Endodermal cell (in vitro differentiated cells): Measurements from ENCODE around the gene EPHB1. TPM values are rescaled to one million over a fixed set of nuclear protein-coding genes. Genes with fewer than 3 reads are reported as not detected.

Experiments
- DNase-seq: peaks from one replicate; pipeline ENCODE4 v3.0.0-alpha.2; 2017
- H3K27ac ChIP-seq: 2 replicates; pipeline ENCODE4 v1.5.1; 2013; ENCODE audit warnings: mild to moderate bottlenecking, low read depth, low read length, moderate library complexity
- H3K27me3 ChIP-seq: 2 replicates; pipeline ENCODE4 v1.6.1; 2013; ENCODE audit warnings: mild to moderate bottlenecking, low read length, moderate library complexity; ENCODE audit not compliant: insufficient read depth, control insufficient read depth, poor library complexity, severe bottlenecking
- H3K36me3 ChIP-seq: 2 replicates; pipeline ENCODE4 v1.7.0; 2013; ENCODE audit warnings: mild to moderate bottlenecking, low read length, moderate library complexity; ENCODE audit not compliant: control insufficient read depth, insufficient read depth
- H3K4me1 ChIP-seq: one replicate; pipeline ENCODE4 v1.7.0; 2013; ENCODE audit warnings: low read length; ENCODE audit not compliant: control insufficient read depth, insufficient read depth
- H3K4me3 ChIP-seq: 2 replicates; pipeline ENCODE4 v1.5.1; 2013; ENCODE audit warnings: mild to moderate bottlenecking, low read length, moderate library complexity
- H3K9ac ChIP-seq: 2 replicates; pipeline ENCODE4 v1.6.1; 2013; ENCODE audit warnings: mild to moderate bottlenecking, low read length, moderate library complexity; ENCODE audit not compliant: poor library complexity, severe bottlenecking; ENCODE audit errors: extremely low read depth
- H3K9me3 ChIP-seq: 2 replicates; pipeline ENCODE4 v1.6.1; 2013; ENCODE audit warnings: mild to moderate bottlenecking, low read length, moderate library complexity; ENCODE audit not compliant: control insufficient read depth
- H3K27ac Mint-ChIP-seq: 2 replicates; pipeline ENCODE4 v1.8.0; 2020; ENCODE audit warnings: mixed read lengths
- H3K27me3 Mint-ChIP-seq: 2 replicates; pipeline ENCODE4 v1.8.0; 2021; ENCODE audit warnings: mild to moderate bottlenecking, mixed read lengths; ENCODE audit not compliant: insufficient read depth
- H3K36me3 Mint-ChIP-seq: 2 replicates; pipeline ENCODE4 v1.8.0; 2020; ENCODE audit warnings: low read depth, mixed read lengths
- H3K4me1 Mint-ChIP-seq: 2 replicates; pipeline ENCODE4 v1.8.0; 2020; ENCODE audit warnings: mixed read lengths
- H3K4me3 Mint-ChIP-seq: 2 replicates; pipeline ENCODE4 v1.8.0; 2020; ENCODE audit warnings: mild to moderate bottlenecking, moderate library complexity, mixed read lengths
- H3K9me3 Mint-ChIP-seq: 2 replicates; pipeline ENCODE4 v1.8.0; 2020; ENCODE audit warnings: mild to moderate bottlenecking, mixed read lengths
- CTCF ChIP-seq: fragments of 200-600 bp; sonication (generic); conservative IDR thresholded peaks from 2 replicates; pipeline ENCODE4 v1.5.0; 2021; ENCODE audit warnings: antibody characterized with exemption, mild to moderate bottlenecking
- WGBS, 2 experiments: methylation state at CpG; one replicate each; pipeline versions ENCODE4 v1.1.5 to v1.1.7; 2013; ENCODE audit warnings: missing lambda C conversion rate in 2 of 2, mixed read lengths in 1 of 2; ENCODE audit not compliant: insufficient coverage in 1 of 2, insufficient read length in 1 of 2; 5-methylcytosine and 5-hydroxymethylcytosine counted together
- total RNA-seq, 2 donors: library from RNA; stranded (reverse); fragmentation: NEBNext Ultra II Directional in 1 of 2; extraction: Animal tissue kit (Norgen Biotek cat#: 25700) in 1 of 2; gene quantifications; 2 replicates in 1 of 2; 3 replicates in 1 of 2; pipeline ENCODE4 v1.2.1, GENCODE V29; 2021

The EPHB1 gene
- total RNA-seq, 2 donors from 2014 or later = 2.9 to 3.6 TPM

GRCh38 chr3:134797741-134798451, 2.8 kb downstream of the EPHB1 start:
- H3K36me3 Mint-ChIP-seq = no peaks in the 10 kb centered on the region
- peaks cover 83% of the 10 kb centered on the region for H3K27me3 Mint-ChIP-seq

GRCh38 chr3:134798681-134799311, 3.7 kb downstream of the EPHB1 start:
- peak; percentile 45 for DNase-seq

More at GRCh38 chr3:134797741-134798451, 2.8 kb downstream of the EPHB1 start:
- peaks cover 11% of the 10 kb centered on the region for H3K4me1 Mint-ChIP-seq
- H3K4me3 ChIP-seq = no peak overlapping the region
- no peaks in the 10 kb centered on the region for H3K36me3 ChIP-seq
- H3K4me3 Mint-ChIP-seq = peak overlapping the region; percentile 78
- H3K27ac ChIP-seq = no peak overlapping the region
- TF ChIP-seq CTCF = no peak
- peak; percentile 57 for DNase-seq
- WGBS, 2 experiments = 37 to 60% methylated on average over 6 to 13 of the region's 13 CpGs
- H3K4me1 ChIP-seq = no peaks in the 10 kb centered on the region
- H3K27me3 ChIP-seq = peaks cover 97% of the 10 kb centered on the region
- no peaks in the 10 kb centered on the region for H3K9me3 Mint-ChIP-seq
- no peak overlapping the region for H3K27ac Mint-ChIP-seq
- no peaks in the 10 kb centered on the region for H3K9me3 ChIP-seq
- no peak overlapping the region for H3K9ac ChIP-seq

GRCh38 chr3:134799393-134799792, 4.3 kb downstream of the EPHB1 start:
- Mint-ChIP-seq H3K27ac (no peak overlapping the region), H3K4me3 (no peak overlapping the region), H3K9me3 (no peaks in the 10 kb centered on the region), H3K4me1 (peaks cover 11% of the 10 kb centered on the region), H3K36me3 (no peaks in the 10 kb centered on the region), H3K27me3 (peaks cover 71% of the 10 kb centered on the region)
- peaks cover 86% of the 10 kb centered on the region for H3K27me3 ChIP-seq
- no peaks in the 10 kb centered on the region for H3K4me1 ChIP-seq
- no peaks in the 10 kb centered on the region for H3K9me3 ChIP-seq
- no peak overlapping the region for H3K4me3 ChIP-seq
- WGBS, 2 experiments = 91 to 96% methylated on average over 4 to 6 of the region's 6 CpGs
- DNase-seq = peak; percentile 50
- H3K9ac ChIP-seq = no peak overlapping the region
- no peak overlapping the region for H3K27ac ChIP-seq
- TF ChIP-seq CTCF = no peak
- no peaks in the 10 kb centered on the region for H3K36me3 ChIP-seq

More at GRCh38 chr3:134798681-134799311, 3.7 kb downstream of the EPHB1 start:
- Mint-ChIP-seq H3K27ac (no peak overlapping the region), H3K27me3 (peaks cover 76% of the 10 kb centered on the region), H3K4me3 (no peak overlapping the region), H3K9me3 (no peaks in the 10 kb centered on the region), H3K4me1 (peaks cover 11% of the 10 kb centered on the region), H3K36me3 (no peaks in the 10 kb centered on the region)
- no peak for TF ChIP-seq CTCF
- H3K4me1 ChIP-seq = no peaks in the 10 kb centered on the region
- no peak overlapping the region for H3K9ac ChIP-seq
- no peaks in the 10 kb centered on the region for H3K9me3 ChIP-seq
- WGBS, 2 experiments = 79 to 97% methylated on average over 5 to 9 of the region's 9 CpGs
- peaks cover 92% of the 10 kb centered on the region for H3K27me3 ChIP-seq
- no peaks in the 10 kb centered on the region for H3K36me3 ChIP-seq
- H3K4me3 ChIP-seq = no peak overlapping the region
- H3K27ac ChIP-seq = no peak overlapping the region
